SK-N-SH treated with all-trans-retinoic acid at 6 μM for 48 hours (cell line): Measurements from ENCODE around the gene SETD4.

Source experiments
- ATAC-seq: fragments of 200-7000 bp; cut with Tn5 transposase; 3 replicates; pipeline ENCODE4 v1.9.1; 2020; ENCODE audit warnings: mild to moderate bottlenecking, moderate library complexity
- ARNTL ChIP-seq: fragments of 450-650 bp; formaldehyde crosslinking; IDR thresholded peaks from 2 replicates; pipeline ENCODE4 v1.5.0; 2020; ENCODE audit warnings: low read depth, mild to moderate bottlenecking, moderate library complexity, borderline replicate concordance
- BACH2 ChIP-seq: fragments of 250-450 bp; sonication (Bioruptor Pico); IDR thresholded peaks from 2 replicates; pipeline ENCODE4 v1.9.0; 2021; ENCODE audit warnings: mild to moderate bottlenecking, borderline replicate concordance
- CREB5 ChIP-seq: fragments of 250-450 bp; sonication (Bioruptor Pico); IDR thresholded peaks from 2 replicates; pipeline ENCODE4 v1.5.1; 2020; ENCODE audit warnings: low read depth, mild to moderate bottlenecking, moderate library complexity
- CSDC2 ChIP-seq: fragments of 250-450 bp; sonication (Bioruptor Pico); IDR thresholded peaks from 2 replicates; pipeline ENCODE4 v1.5.0; 2020; ENCODE audit warnings: mild to moderate bottlenecking, moderate library complexity
- CSRNP3 ChIP-seq: fragments of 250-450 bp; sonication (Bioruptor Pico); IDR thresholded peaks from 2 replicates; pipeline ENCODE4 v1.5.1; 2021; ENCODE audit warnings: mild to moderate bottlenecking, moderate library complexity
- ESRRG ChIP-seq: fragments of 250-450 bp; sonication (Bioruptor Pico); IDR thresholded peaks from 2 replicates; pipeline ENCODE4 v1.6.1; 2021; ENCODE audit warnings: mild to moderate bottlenecking
- GLIS3 ChIP-seq: fragments of 250-450 bp; sonication (Bioruptor Pico); IDR thresholded peaks from 2 replicates; pipeline ENCODE4 v1.5.0; 2020; ENCODE audit warnings: mild to moderate bottlenecking, moderate library complexity
- ISL1 ChIP-seq: fragments of 250-450 bp; sonication (Bioruptor Pico); IDR thresholded peaks from 2 replicates; pipeline ENCODE4 v2.1.2; 2022; ENCODE audit warnings: mild to moderate bottlenecking, moderate library complexity
- OSR1 ChIP-seq: fragments of 250-450 bp; sonication (Bioruptor Pico); IDR thresholded peaks from 2 replicates; pipeline ENCODE4 v1.8.0; 2022; ENCODE audit warnings: moderate library complexity, mild to moderate bottlenecking, inconsistent platforms
- PPARA ChIP-seq: fragments of 250-450 bp; sonication (Bioruptor Pico); IDR thresholded peaks from 2 replicates; pipeline ENCODE4 v1.5.0; 2020; ENCODE audit warnings: mild to moderate bottlenecking, borderline replicate concordance
- RARB ChIP-seq: fragments of 250-450 bp; sonication (Bioruptor Pico); IDR thresholded peaks from 2 replicates; pipeline ENCODE4 v1.8.0; 2021; ENCODE audit warnings: mild to moderate bottlenecking, moderate library complexity
- SNAI2 ChIP-seq: fragments of 250-450 bp; sonication (Bioruptor Pico); IDR thresholded peaks from 2 replicates; pipeline ENCODE4 v1.5.0; 2020; ENCODE audit warnings: mild to moderate bottlenecking, moderate library complexity
- TCF4 ChIP-seq: fragments of 250-450 bp; sonication (Bioruptor Pico); IDR thresholded peaks from 2 replicates; pipeline ENCODE4 v1.8.0; 2021; ENCODE audit warnings: mild to moderate bottlenecking, moderate library complexity, borderline replicate concordance
- TOX ChIP-seq: fragments of 250-450 bp; sonication (Bioruptor Pico); IDR thresholded peaks from 2 replicates; pipeline ENCODE4 v1.8.0; 2021; ENCODE audit warnings: mild to moderate bottlenecking, moderate library complexity, borderline replicate concordance
- ZC3H10 ChIP-seq: fragments of 250-450 bp; sonication (Bioruptor Pico); IDR thresholded peaks from 2 replicates; pipeline ENCODE4 v1.5.1; 2021; ENCODE audit warnings: mild to moderate bottlenecking, moderate library complexity
- ZFP3 ChIP-seq: fragments of 250-450 bp; sonication (Bioruptor Pico); IDR thresholded peaks from 2 replicates; pipeline ENCODE4 v1.5.0; 2020; ENCODE audit warnings: mild to moderate bottlenecking, moderate library complexity
- ZFP30 ChIP-seq: fragments of 450-650 bp; formaldehyde crosslinking; IDR thresholded peaks from 2 replicates; pipeline ENCODE4 v1.5.0; 2022; ENCODE audit warnings: mild to moderate bottlenecking, moderate library complexity
- ZNF565 ChIP-seq: fragments of 450-650 bp; formaldehyde crosslinking; conservative IDR thresholded peaks from 2 replicates; pipeline ENCODE4 v1.5.0; 2020; ENCODE audit warnings: low read depth, mild to moderate bottlenecking, moderate library complexity
- ZNF70 ChIP-seq: fragments of 450-650 bp; formaldehyde crosslinking; IDR thresholded peaks from 2 replicates; pipeline ENCODE4 v1.5.0; 2020; ENCODE audit warnings: mild to moderate bottlenecking, moderate library complexity
- ZNF8 ChIP-seq: fragments of 450-650 bp; formaldehyde crosslinking; IDR thresholded peaks from 2 replicates; pipeline ENCODE4 v1.5.0; 2020; ENCODE audit warnings: mild to moderate bottlenecking, moderate library complexity
- TF ChIP-seq, protein P1 (sequence below): fragments of 250-450 bp; sonication (Bioruptor Pico); IDR thresholded peaks from 2 replicates; pipeline ENCODE4 v1.8.0; 2021; ENCODE audit warnings: low read depth, mild to moderate bottlenecking, moderate library complexity, borderline replicate concordance

SETD4 gene

GRCh38 chr21:36053715-36054062, 6.6 kb downstream of the SETD4 start:
- ATAC-seq, result no peak
- no peak for TF ChIP-seq ESRRG (CRISPR knock-in tag)
- TF ChIP-seq CSRNP3 (CRISPR knock-in tag), result no peak
- TF ChIP-seq ZNF70, result no peak
- TF ChIP-seq, protein P1, sequence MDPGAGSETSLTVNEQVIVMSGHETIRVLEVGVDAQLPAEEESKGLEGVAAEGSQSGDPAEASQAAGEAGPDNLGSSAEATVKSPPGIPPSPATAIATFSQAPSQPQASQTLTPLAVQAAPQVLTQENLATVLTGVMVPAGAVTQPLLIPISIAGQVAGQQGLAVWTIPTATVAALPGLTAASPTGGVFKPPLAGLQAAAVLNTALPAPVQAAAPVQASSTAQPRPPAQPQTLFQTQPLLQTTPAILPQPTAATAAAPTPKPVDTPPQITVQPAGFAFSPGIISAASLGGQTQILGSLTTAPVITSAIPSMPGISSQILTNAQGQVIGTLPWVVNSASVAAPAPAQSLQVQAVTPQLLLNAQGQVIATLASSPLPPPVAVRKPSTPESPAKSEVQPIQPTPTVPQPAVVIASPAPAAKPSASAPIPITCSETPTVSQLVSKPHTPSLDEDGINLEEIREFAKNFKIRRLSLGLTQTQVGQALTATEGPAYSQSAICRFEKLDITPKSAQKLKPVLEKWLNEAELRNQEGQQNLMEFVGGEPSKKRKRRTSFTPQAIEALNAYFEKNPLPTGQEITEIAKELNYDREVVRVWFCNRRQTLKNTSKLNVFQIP (CRISPR knock-in tag), result no peak
- no peak for TF ChIP-seq CREB5 (CRISPR knock-in tag)
- TF ChIP-seq, all 23 proteins: peak for 0

DNA sequence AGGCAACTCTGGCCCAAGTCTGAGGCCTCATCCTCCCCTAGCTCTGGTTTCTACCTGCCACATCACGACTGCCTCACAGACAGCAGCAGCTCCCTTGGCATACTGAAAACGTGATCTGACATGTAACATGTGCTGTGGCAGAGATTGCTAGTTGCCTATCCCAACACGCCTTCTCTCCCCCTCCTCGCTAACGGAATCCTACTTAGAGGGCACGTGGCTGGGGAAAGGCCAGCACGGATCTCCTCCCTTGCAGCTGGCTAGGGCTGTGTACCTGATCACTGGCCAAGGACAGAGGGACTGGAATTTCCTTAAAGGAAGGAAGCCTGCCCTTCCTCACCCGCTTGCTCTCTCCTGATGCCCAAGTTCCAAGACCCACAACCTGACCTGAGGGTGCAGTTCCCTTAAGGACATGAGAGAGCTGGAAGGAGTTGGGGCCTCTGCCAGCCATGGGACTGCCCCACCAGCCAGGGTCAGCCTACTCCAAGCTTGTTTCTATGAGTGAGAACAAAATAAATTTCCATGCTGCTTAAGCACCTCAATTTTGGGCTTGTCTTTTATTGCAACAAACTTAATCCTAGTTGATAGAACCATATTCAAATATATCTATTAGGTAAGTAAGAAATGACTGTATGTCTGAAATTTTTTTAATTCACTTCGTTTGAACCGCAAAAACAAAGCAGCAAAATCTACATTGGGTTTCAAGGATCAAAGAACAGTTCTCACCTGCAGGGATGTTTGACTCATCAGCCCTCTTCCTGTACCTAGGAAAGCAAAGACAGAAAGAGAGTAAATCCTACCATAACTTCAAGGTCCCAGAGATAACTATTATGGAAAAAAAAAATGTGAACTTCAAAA, 7.2 kb downstream of the SETD4 start:
- no peak for TF ChIP-seq OSR1 (CRISPR knock-in tag)
- no peak for TF ChIP-seq BACH2
- no peak for TF ChIP-seq ISL1 (CRISPR knock-in tag)
- TF ChIP-seq ZNF565 (CRISPR knock-in tag), result no peak
- no peak for TF ChIP-seq PPARA (CRISPR knock-in tag)
- no peak for TF ChIP-seq GLIS3 (CRISPR knock-in tag)
- no peak for TF ChIP-seq ZC3H10 (CRISPR knock-in tag)
- no peak for TF ChIP-seq ZNF70
- TF ChIP-seq ZNF8 (CRISPR knock-in tag), result no peak
- TF ChIP-seq TCF4 (CRISPR knock-in tag), result no peak
- TF ChIP-seq TOX (CRISPR knock-in tag), result no peak
- TF ChIP-seq CSDC2 (CRISPR knock-in tag), result no peak
- TF ChIP-seq, protein P1 (CRISPR knock-in tag), result no peak
- TF ChIP-seq CSRNP3 (CRISPR knock-in tag), result no peak
- TF ChIP-seq CREB5 (CRISPR knock-in tag), result no peak
- TF ChIP-seq ARNTL, result no peak
- no peak for TF ChIP-seq RARB (CRISPR knock-in tag)
- no peak for TF ChIP-seq SNAI2 (CRISPR knock-in tag)
- TF ChIP-seq ZFP30 (CRISPR knock-in tag), result no peak
- ATAC-seq, result no peak

DNA sequence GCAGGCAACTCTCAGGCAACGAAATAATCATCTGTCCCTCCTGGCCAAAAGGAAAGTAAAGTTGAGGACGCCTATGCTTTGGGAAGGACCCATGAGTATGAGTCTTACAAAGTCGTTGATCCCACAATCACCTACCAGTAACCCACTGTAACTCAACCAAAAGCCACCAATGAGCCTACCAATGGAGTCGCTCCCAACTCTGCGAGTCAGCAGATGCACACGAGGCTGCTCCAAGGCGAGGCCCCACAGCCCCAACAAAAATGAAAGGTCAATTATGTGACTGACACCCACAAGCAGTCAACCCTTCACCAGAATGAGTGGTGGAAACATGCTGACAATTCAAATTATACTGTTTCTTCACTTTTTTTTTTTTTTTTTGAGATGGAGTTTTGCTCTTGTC, 12.0 kb downstream of the SETD4 start:
- TF ChIP-seq ZFP3 (no peak), OSR1 (CRISPR knock-in tag) (no peak)
- ATAC-seq, result no peak
